ENCODE results near the gene XAGE3.

Gene XAGE3

GRCh38 chrX:52839137-52839536 lies 28.7 kb downstream of the XAGE3 start:
- no peak for DNase-seq (ENCODE audit: low read depth)

- no peak for DNase-seq (ENCODE audit: low read depth)
Measured at GRCh38 chrX:52830551-52830950, 37.3 kb downstream of the XAGE3 start.

GRCh38 chrX:52824608-52825007 lies 43.3 kb downstream of the XAGE3 start:
- no peak for DNase-seq (ENCODE audit: low read depth)

- no peak for DNase-seq (ENCODE audit: low read depth)
Measured at GRCh38 chrX:52821079-52821760, 46.7 kb downstream of the XAGE3 start.

GRCh38 chrX:52819788-52820187 lies 48.1 kb downstream of the XAGE3 start:
- DNase-seq (ENCODE audit: low read depth) = no peak

All from fibroblast of the conjunctiva (primary cell).